ENCODE measurements around the gene KRT1.

The KRT1 gene

GRCh38 chr12:52680363-52680762 is at the start of gene KRT1:
Gene KRT1 (minus strand): TSS chr12:52680407. CDS start chr12:52680348, 59 bp downstream.
- no peak within 1 kb of the TSS for H3K4me3 ChIP-seq (ENCODE audit: control insufficient read depth, low read depth, low read length)
- TF ChIP-seq, protein P1, sequence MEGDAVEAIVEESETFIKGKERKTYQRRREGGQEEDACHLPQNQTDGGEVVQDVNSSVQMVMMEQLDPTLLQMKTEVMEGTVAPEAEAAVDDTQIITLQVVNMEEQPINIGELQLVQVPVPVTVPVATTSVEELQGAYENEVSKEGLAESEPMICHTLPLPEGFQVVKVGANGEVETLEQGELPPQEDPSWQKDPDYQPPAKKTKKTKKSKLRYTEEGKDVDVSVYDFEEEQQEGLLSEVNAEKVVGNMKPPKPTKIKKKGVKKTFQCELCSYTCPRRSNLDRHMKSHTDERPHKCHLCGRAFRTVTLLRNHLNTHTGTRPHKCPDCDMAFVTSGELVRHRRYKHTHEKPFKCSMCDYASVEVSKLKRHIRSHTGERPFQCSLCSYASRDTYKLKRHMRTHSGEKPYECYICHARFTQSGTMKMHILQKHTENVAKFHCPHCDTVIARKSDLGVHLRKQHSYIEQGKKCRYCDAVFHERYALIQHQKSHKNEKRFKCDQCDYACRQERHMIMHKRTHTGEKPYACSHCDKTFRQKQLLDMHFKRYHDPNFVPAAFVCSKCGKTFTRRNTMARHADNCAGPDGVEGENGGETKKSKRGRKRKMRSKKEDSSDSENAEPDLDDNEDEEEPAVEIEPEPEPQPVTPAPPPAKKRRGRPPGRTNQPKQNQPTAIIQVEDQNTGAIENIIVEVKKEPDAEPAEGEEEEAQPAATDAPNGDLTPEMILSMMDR (conservative IDR thresholded peaks at IDR 0.05; ENCODE audit: control insufficient read depth, insufficient read depth, low read depth, low read length): no peak
- DNase-seq (ENCODE audit: low read depth): no peak

DNA sequence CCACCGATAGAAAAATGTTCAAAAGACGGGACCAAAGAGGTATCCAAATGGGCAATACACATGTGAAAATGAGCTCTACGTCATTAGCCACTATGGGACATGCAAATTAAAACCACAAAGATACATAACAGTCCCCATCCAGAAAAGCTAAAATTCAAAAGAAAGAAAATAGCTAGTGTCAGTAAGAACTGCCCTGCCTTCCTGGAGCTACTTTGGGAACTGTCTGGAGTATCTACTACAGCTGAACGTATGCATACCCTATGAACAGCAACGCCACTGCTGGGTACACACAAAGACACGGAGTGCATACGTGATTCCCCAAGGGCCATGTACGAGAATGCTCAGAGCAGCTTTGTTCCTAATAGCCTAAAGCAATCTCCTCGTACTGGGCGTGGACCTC is 48.9 kb upstream of the KRT1 start:
- no peak for DNase-seq (ENCODE audit: low read depth)
- TF ChIP-seq, protein P1 (conservative IDR thresholded peaks at IDR 0.05; ENCODE audit: control insufficient read depth, insufficient read depth, low read depth, low read length): no peak
- H3K4me3 ChIP-seq (ENCODE audit: control insufficient read depth, low read depth, low read length): no peak overlapping the region

DNA sequence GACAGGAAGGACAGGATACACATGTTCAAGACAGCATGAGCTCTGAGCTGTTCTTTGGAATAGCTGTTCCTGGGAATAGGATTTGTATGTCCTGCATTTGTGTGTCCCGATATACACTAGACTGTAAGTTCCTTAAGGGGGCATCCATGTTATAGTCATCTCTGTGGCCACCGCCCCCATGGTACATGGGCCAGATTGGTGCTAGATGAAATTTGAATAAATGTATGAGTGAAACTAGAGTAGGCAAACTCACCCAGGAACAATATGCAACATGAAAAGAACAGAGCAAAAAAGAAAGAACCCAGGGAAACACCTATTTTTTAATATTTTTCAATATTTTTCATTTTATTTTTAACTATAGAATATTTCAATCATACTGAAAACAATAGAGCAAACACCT is 48.2 kb upstream of the KRT1 start:
- TF ChIP-seq, protein P1 (conservative IDR thresholded peaks at IDR 0.05; ENCODE audit: control insufficient read depth, insufficient read depth, low read depth, low read length): no peak
- no peak overlapping the region for H3K4me3 ChIP-seq (ENCODE audit: control insufficient read depth, low read depth, low read length)
- DNase-seq (ENCODE audit: low read depth): no peak

DNA sequence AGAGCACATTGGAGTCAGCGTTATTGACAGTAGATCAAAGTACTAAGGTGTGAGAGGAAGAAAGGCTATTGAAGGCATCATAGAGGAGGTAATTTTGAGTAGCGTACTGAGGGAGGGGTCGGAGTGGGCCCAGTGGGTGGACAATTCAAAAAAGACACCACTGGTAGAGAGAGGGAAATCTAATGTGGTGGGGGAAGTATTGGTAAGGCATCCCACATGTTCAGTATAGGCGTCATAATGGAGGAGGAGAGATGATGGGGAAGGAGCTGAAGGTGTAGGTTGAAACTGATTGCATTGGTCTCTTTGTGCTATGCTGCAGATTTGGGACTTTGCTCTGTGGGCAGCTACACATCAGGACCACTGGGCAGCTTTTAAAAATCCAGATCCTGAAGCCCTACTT is 46.8 kb upstream of the KRT1 start:
- no peak overlapping the region for H3K4me3 ChIP-seq (ENCODE audit: control insufficient read depth, low read depth, low read length)
- TF ChIP-seq, protein P1 (conservative IDR thresholded peaks at IDR 0.05; ENCODE audit: control insufficient read depth, insufficient read depth, low read depth, low read length): no peak
- DNase-seq (ENCODE audit: low read depth): no peak

DNA sequence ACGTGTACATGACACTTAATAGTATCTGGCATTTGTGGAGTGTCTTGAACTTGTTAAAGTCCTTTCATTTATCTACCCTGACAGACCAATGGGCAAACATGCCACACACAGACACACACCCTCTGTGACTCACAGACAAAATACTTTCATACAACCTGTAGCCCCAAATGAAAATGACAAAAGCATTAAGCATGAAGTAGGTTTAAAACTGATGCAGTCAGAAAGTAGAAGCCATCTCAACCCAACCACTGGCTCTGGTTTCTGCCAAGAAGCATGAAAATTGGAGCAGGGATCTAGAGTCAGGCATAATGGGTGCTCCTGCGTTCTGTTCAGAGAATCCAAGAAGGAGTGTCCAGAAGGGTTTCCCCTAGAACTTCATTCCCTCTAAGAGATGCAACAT is 46.2 kb upstream of the KRT1 start:
- TF ChIP-seq, protein P1 (conservative IDR thresholded peaks at IDR 0.05; ENCODE audit: control insufficient read depth, insufficient read depth, low read depth, low read length): no peak
- DNase-seq (ENCODE audit: low read depth): no peak
- H3K4me3 ChIP-seq (ENCODE audit: control insufficient read depth, low read depth, low read length): no peak overlapping the region

DNA sequence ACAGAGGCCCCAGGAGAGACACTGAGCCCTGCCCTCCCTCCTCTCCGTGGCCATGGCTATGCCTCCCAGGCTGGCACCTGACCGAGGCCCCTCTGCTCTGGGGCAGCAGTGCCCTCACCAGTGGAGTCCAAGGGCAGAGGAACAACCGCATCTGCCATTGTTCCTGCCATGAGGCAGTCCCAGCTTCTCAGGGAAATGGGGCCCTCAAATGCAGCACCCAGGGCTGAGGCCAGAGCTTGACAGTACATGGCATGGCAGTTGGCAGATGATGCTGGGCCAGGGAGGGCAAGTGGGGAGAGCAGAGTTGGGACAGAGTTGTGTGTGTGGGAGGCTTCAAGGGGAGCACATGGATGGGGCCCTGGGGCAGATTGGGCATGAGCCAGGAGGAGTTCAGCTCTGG is 44.2 kb upstream of the KRT1 start:
- no peak overlapping the region for H3K4me3 ChIP-seq (ENCODE audit: control insufficient read depth, low read depth, low read length)
- TF ChIP-seq, protein P1 (conservative IDR thresholded peaks at IDR 0.05; ENCODE audit: control insufficient read depth, insufficient read depth, low read depth, low read length): no peak
- DNase-seq (ENCODE audit: low read depth): no peak

GRCh38 chr12:52722680-52723079 is 42.5 kb upstream of the KRT1 start:
- H3K4me3 ChIP-seq (ENCODE audit: control insufficient read depth, low read depth, low read length): no peak overlapping the region
- DNase-seq (ENCODE audit: low read depth): no peak
- TF ChIP-seq, protein P1 (conservative IDR thresholded peaks at IDR 0.05; ENCODE audit: control insufficient read depth, insufficient read depth, low read depth, low read length): no peak
